NCI-H2171 treated with DMSO at 0.1 percent for 48 hours (cell line): ENCODE data around the gene HCLS1.
"Not testable (repeated sequence)": the region's sequence is repeated elsewhere in the genome, so short reads cannot be mapped to it uniquely, and the experiment has no call there.

Source experiments
- DNase-seq: peaks from one replicate; lab custom pipeline; 2025; lab: John Stamatoyannopoulos, UW

The HCLS1 gene

GRCh38 chr3:121598564-121598963 lies 62.1 kb downstream of the HCLS1 start:
- no peak for DNase-seq

GRCh38 chr3:121595765-121596406 lies 64.8 kb downstream of the HCLS1 start:
- no peak for DNase-seq

DNA sequence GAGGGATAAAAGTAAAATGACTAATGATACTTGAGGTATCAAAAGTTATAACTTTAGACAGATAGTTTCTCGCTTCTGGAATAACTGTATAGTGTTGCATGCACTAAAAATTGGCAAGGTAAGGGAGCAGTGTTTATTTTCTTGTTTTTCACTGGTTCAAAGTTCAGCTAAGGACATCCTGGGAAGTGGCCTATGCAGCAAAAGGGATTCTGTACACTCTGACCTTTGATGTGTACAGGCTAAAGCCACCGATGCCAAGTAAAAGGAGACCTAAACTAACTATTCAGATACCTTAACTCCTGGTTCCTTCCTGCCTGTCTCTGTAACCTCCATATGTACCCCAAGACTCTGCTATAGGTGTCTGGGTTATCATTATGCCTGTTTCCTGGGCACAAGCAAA lies 65.9 kb downstream of the HCLS1 start:
- DNase-seq, result no peak

GRCh38 chr3:121593806-121594205 lies 66.9 kb downstream of the HCLS1 start:
- not testable (repeated sequence) for DNase-seq

DNA sequence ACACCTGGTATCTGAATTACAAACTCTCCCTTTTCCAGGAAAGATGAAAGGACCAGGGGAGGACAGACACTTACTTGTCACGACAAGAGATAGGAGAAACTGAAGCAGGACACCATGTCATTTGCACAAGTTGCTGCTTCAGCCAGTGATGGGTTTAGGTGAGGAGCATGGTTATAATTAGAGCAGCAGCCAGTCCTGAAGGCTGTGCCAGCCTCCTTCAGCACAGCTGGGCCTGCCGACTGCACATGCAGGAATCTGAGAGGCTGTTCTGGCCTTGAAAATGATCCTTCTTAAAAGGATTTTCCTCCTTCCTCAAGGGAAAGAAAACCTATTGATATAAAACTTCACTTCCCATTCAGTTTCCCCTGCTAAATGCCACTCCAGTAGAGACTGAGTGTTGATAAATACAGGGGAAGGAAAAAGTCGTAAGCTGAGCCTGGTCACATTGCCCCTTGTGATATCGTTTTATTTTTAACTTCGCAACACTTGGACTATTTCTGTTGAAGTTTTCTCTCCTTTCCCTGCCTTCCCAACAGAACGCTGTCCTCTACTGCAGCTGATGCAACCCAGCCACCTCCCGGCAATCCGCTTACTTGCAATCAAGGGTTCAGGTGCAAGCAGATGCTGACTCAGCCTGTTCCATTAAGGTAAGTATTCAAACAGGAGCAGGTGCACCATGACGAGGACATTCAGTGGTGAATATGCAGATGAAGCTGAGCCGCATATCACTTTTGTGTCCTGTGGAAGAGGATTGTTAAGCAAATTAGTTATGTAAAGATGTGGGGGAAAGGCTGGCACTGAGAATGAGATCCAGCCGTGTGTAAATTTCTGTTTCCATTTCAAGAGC lies 67.6 kb downstream of the HCLS1 start, which contains the start of gene FBXO40:
Gene FBXO40 (plus strand): TSS at position 524 of the 847 bp plus-strand sequence. CDS start 27,197 bp downstream, outside the sequence.
- peak; percentile 3 for DNase-seq

DNA sequence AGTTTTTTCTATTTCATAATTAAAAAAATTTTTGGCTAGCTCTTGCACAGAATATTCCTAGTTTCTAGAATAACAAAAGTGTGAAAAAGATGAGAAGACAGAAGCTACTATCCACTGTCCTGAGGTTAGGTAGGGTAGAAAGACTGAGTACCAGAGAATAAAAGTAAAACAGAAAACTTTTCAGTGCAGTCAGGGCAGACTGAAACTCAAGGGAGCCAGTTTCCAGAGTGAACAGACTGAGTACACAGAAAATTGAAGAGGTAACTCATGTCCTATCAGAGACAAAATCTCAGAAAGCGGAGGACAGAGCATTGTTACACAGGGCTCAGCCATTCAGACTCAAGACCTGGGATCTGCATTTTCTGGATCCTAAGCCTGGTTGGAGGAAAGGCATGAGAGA lies 76.3 kb downstream of the HCLS1 start:
- DNase-seq, result no peak

GRCh38 chr3:121581691-121582090 lies 79.0 kb downstream of the HCLS1 start:
- DNase-seq, result no peak
